Measurements from ENCODE around the gene USP11.

Gene USP11

DNA sequence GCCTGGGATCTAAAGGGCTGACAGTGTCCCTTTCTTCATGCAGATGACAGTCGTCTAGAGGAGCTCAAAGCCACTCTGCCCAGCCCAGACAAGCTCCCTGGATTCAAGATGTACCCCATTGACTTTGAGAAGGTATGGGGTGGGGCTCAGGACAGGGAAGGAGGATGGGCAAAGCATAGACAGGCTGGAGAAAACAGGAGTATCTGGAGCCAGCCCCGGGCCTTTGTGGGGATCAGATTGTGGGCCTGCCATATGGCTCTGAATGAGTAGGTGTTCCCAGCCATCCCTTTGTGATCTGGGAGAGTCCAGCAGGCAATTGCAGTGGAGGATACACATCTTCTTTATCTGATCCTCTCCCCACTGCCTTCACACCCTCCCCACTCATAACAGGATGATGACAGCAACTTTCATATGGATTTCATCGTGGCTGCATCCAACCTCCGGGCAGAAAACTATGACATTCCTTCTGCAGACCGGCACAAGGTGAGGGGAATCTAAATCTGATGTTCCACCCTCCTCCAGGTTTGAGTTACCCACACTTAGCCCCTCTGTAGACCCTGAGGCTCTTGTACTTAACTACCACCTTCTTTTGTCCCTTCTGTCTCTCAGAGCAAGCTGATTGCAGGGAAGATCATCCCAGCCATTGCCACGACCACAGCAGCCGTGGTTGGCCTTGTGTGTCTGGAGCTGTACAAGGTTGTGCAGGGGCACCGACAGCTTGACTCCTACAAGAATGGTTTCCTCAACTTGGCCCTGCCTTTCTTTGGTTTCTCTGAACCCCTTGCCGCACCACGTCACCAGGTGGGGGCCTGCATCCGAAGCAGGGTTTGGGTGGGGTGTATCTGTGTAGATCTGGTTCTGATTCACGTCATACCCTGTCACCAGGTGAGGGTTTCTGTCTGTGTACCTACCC lies 20.2 kb upstream of the USP11 start:
- Histone ChIP-seq H2AFZ (ENCODE audit: low read depth, low read length) (no peak overlapping the region), H3K36me3 (ENCODE audit: insufficient read depth, low read length) (peaks cover 84% of the 10 kb centered on the region), H3K4me3 (ENCODE audit: low read depth in 1 of 2, low read length in 2 of 2) (no peak overlapping the region), H3K9ac (ENCODE audit: low read depth, low read length) (no peak overlapping the region), H3K27me3 (ENCODE audit: insufficient read depth, low read length, poor library complexity) (no peaks in the 10 kb centered on the region), H4K20me1 (ENCODE audit: insufficient read depth, low read length) (no peaks in the 10 kb centered on the region), H3K9me3 (ENCODE audit: insufficient read depth, low read length, severe bottlenecking) (no peaks in the 10 kb centered on the region), H3K79me2 (ENCODE audit: insufficient read depth, low read length) (no peaks in the 10 kb centered on the region), H3K27ac (ENCODE audit: low read length) (no peak overlapping the region), H3K4me2 (ENCODE audit: insufficient read depth, low read length) (no peak overlapping the region), H3K4me1 (ENCODE audit: insufficient read depth, low read length) (peaks cover 38% of the 10 kb centered on the region)
- no peak for DNase-seq
- ATAC-seq (ENCODE audit: insufficient read depth, low read depth), result no peak
- no peak for TF ChIP-seq EZH2 (IDR thresholded peaks at IDR 0.05; ENCODE audit: borderline replicate concordance, low read depth, low read length, severe bottlenecking)
- TF ChIP-seq, protein P1, sequence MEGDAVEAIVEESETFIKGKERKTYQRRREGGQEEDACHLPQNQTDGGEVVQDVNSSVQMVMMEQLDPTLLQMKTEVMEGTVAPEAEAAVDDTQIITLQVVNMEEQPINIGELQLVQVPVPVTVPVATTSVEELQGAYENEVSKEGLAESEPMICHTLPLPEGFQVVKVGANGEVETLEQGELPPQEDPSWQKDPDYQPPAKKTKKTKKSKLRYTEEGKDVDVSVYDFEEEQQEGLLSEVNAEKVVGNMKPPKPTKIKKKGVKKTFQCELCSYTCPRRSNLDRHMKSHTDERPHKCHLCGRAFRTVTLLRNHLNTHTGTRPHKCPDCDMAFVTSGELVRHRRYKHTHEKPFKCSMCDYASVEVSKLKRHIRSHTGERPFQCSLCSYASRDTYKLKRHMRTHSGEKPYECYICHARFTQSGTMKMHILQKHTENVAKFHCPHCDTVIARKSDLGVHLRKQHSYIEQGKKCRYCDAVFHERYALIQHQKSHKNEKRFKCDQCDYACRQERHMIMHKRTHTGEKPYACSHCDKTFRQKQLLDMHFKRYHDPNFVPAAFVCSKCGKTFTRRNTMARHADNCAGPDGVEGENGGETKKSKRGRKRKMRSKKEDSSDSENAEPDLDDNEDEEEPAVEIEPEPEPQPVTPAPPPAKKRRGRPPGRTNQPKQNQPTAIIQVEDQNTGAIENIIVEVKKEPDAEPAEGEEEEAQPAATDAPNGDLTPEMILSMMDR (IDR thresholded peaks at IDR 0.05; ENCODE audit: borderline replicate concordance, extremely low read depth, low read length, poor library complexity, severe bottlenecking), result no peak

DNA sequence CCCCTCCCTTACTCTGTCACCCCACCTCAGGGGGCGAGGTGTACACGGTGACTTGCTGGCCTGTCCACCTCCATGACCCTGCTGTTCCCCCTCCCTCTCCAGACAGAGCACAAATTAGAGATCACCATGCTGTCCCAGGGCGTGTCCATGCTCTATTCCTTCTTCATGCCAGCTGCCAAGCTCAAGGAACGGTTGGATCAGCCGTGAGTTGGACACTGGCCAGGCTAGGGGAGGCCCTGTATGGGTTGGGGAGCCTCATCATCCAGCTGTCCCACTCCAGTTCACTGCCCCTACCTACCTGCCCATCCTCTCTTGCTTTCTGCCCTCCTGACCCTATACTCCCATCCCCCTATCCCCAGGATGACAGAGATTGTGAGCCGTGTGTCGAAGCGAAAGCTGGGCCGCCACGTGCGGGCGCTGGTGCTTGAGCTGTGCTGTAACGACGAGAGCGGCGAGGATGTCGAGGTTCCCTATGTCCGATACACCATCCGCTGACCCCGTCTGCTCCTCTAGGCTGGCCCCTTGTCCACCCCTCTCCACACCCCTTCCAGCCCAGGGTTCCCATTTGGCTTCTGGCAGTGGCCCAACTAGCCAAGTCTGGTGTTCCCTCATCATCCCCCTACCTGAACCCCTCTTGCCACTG lies 18.3 kb upstream of the USP11 start:
- H4K20me1 ChIP-seq (ENCODE audit: insufficient read depth, low read length), result peaks cover 6% of the 10 kb centered on the region
- no peak for ATAC-seq (ENCODE audit: insufficient read depth, low read depth)
- peaks cover 72% of the 10 kb centered on the region for H3K36me3 ChIP-seq (ENCODE audit: insufficient read depth, low read length)

DNA sequence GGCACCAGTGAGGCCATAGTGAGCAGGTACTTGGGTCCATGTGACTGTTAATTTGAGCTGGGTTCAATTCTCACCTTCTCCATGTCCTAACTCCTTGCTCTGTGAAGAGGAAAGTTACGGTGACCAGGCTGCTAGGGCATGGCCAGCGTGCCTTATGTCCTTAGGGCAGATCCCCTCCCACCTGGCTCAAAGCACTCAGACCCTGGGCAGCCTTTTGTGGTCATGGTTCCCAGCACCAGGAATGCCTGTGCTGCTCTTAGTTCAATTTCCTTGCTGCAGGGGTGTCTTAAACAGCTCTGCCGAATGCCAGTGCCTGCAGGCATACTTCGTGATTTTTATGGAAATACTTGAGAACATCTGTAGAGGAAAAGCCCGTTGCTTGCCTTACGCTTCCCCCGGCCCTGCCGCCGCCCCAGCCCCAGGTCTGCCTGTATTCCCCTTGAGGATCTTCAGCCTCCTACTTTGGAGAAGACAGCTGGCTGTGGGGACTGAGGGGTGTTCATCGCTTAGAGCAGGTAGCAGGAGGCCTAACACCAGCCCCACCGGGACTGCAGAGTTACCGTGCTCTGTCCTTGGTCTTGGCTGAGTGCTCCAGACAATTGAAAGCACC lies 17.4 kb upstream of the USP11 start:
- Histone ChIP-seq H3K9ac (ENCODE audit: low read depth, low read length) (no peak overlapping the region), H2AFZ (ENCODE audit: low read depth, low read length) (no peak overlapping the region), H3K36me3 (ENCODE audit: insufficient read depth, low read length) (peaks cover 68% of the 10 kb centered on the region), H3K4me1 (ENCODE audit: insufficient read depth, low read length) (peaks cover 48% of the 10 kb centered on the region), H3K4me3 (ENCODE audit: low read depth in 1 of 2, low read length in 2 of 2) (no peak overlapping the region), H3K9me3 (ENCODE audit: insufficient read depth, low read length, severe bottlenecking) (no peaks in the 10 kb centered on the region), H3K27ac (ENCODE audit: low read length) (no peak overlapping the region), H4K20me1 (ENCODE audit: insufficient read depth, low read length) (peaks cover 14% of the 10 kb centered on the region), H3K27me3 (ENCODE audit: insufficient read depth, low read length, poor library complexity) (no peaks in the 10 kb centered on the region), H3K79me2 (ENCODE audit: insufficient read depth, low read length) (peaks cover 22% of the 10 kb centered on the region), H3K4me2 (ENCODE audit: insufficient read depth, low read length) (peak overlapping the region; percentile 77; the same call in 1 of the 2 replicates)
- TF ChIP-seq EZH2 (IDR thresholded peaks at IDR 0.05; ENCODE audit: borderline replicate concordance, low read depth, low read length, severe bottlenecking), result no peak
- TF ChIP-seq, protein P1 (IDR thresholded peaks at IDR 0.05; ENCODE audit: borderline replicate concordance, extremely low read depth, low read length, poor library complexity, severe bottlenecking), result no peak
- DNase-seq (no peak), ATAC-seq (ENCODE audit: insufficient read depth, low read depth) (no peak)

More for the DNA sequence above, 18.3 kb upstream of the USP11 start:
- TF ChIP-seq EZH2 (IDR thresholded peaks at IDR 0.05; ENCODE audit: borderline replicate concordance, low read depth, low read length, severe bottlenecking), result no peak
- TF ChIP-seq, protein P1 (IDR thresholded peaks at IDR 0.05; ENCODE audit: borderline replicate concordance, extremely low read depth, low read length, poor library complexity, severe bottlenecking), result no peak
- Histone ChIP-seq H3K4me2 (ENCODE audit: insufficient read depth, low read length) (no peak overlapping the region), H3K9ac (ENCODE audit: low read depth, low read length) (no peak overlapping the region), H3K4me3 (ENCODE audit: low read depth in 1 of 2, low read length in 2 of 2) (no peak overlapping the region), H3K27ac (ENCODE audit: low read length) (no peak overlapping the region), H3K79me2 (ENCODE audit: insufficient read depth, low read length) (peaks cover 14% of the 10 kb centered on the region), H3K9me3 (ENCODE audit: insufficient read depth, low read length, severe bottlenecking) (no peaks in the 10 kb centered on the region), H2AFZ (ENCODE audit: low read depth, low read length) (no peak overlapping the region), H3K27me3 (ENCODE audit: insufficient read depth, low read length, poor library complexity) (no peaks in the 10 kb centered on the region), H3K4me1 (ENCODE audit: insufficient read depth, low read length) (peaks cover 40% of the 10 kb centered on the region)
- no peak for DNase-seq
